Ureter (tissue), 1 donor: ENCODE measurements around the gene LRRC4C. TPM values are rescaled to one million over a fixed set of nuclear protein-coding genes. Genes with fewer than 3 reads are reported as not detected.

ENCODE experiments used
- DNase-seq: peaks from one replicate; pipeline ENCODE4 v3.0.0-alpha.2; 2020; ENCODE audit warnings: low spot score
- total RNA-seq: library from RNA; stranded (reverse); gene quantifications from one replicate; pipeline ENCODE4 v1.2.4, GENCODE V29; 2023
- donor health status: DM: yes; HTN: yes; CAD: no.

The LRRC4C gene
- total RNA-seq, 1 donor from 2014 or later, result 3.6 TPM

- DNase-seq, result no peak
Observed at GRCh38 chr11:40292721-40293508, 1166.5 kb downstream of the LRRC4C start.

- no peak for DNase-seq
Observed at GRCh38 chr11:40291741-40292140, 1167.7 kb downstream of the LRRC4C start.

GRCh38 chr11:40291329-40291728 is 1168.1 kb downstream of the LRRC4C start:
- DNase-seq, result no peak

- DNase-seq, result no peak
Observed at GRCh38 chr11:40290171-40290631, 1169.3 kb downstream of the LRRC4C start.

GRCh38 chr11:40289370-40289769 is 1170.1 kb downstream of the LRRC4C start:
- no peak for DNase-seq

- DNase-seq, result no peak
Observed at GRCh38 chr11:40287916-40288803, 1171.3 kb downstream of the LRRC4C start.

GRCh38 chr11:40286137-40286536 is 1173.3 kb downstream of the LRRC4C start:
- DNase-seq, result no peak

- DNase-seq, result no peak
Observed at GRCh38 chr11:40285558-40285957, 1173.9 kb downstream of the LRRC4C start.

GRCh38 chr11:40281052-40281580 is 1178.3 kb downstream of the LRRC4C start:
- DNase-seq, result no peak

GRCh38 chr11:40280159-40281051 is 1179.0 kb downstream of the LRRC4C start:
- DNase-seq, result no peak

- DNase-seq, result no peak
Observed at GRCh38 chr11:40276960-40277359, 1182.5 kb downstream of the LRRC4C start.

- DNase-seq, result no peak
Observed at GRCh38 chr11:40274017-40274416, 1185.4 kb downstream of the LRRC4C start.

- no peak for DNase-seq
Observed at GRCh38 chr11:40273192-40273732, 1186.2 kb downstream of the LRRC4C start.

- DNase-seq, result no peak
Observed at GRCh38 chr11:40271361-40271760, 1188.1 kb downstream of the LRRC4C start.

GRCh38 chr11:40269865-40270264 is 1189.6 kb downstream of the LRRC4C start:
- no peak for DNase-seq

- no peak for DNase-seq
Observed at GRCh38 chr11:40268551-40268950, 1190.9 kb downstream of the LRRC4C start.

- DNase-seq, result no peak
Observed at GRCh38 chr11:40255457-40255856, 1204.0 kb downstream of the LRRC4C start.

- no peak for DNase-seq
Observed at GRCh38 chr11:40253166-40253565, 1206.3 kb downstream of the LRRC4C start.

GRCh38 chr11:40252236-40252635 is 1207.2 kb downstream of the LRRC4C start:
- no peak for DNase-seq

GRCh38 chr11:40246983-40247382 is 1212.5 kb downstream of the LRRC4C start:
- no peak for DNase-seq

GRCh38 chr11:40241524-40242051 is 1217.9 kb downstream of the LRRC4C start:
- DNase-seq, result peak; percentile 44
